Transverse colon (tissue), 4 donors: ENCODE measurements around the gene ITPR2. TPM values are rescaled to one million over a fixed set of nuclear protein-coding genes. Genes with fewer than 3 reads are reported as not detected.
"Not testable (repeated sequence)": the region's sequence is repeated elsewhere in the genome, so short reads cannot be mapped to it uniquely, and the experiment has no call there.

ENCODE experiments used
- DNase-seq: peaks from one replicate; pipeline ENCODE4 v3.0.0-alpha.2; 2019
- H3K27ac ChIP-seq, 4 donors: fragments of 200-600 bp; sonication (generic); 2 replicates each; pipeline ENCODE4 v1.5.1; 2016 to 2018; ENCODE audit warnings: inconsistent platforms in 4 of 4
- H3K27me3 ChIP-seq: fragments of 200-600 bp; sonication (generic); 2 replicates; pipeline ENCODE4 v1.5.1; 2017; ENCODE audit warnings: inconsistent platforms
- H3K36me3 ChIP-seq, 4 donors: fragments of 200-600 bp; sonication (generic); 2 replicates each; pipeline ENCODE4 v1.5.1; 2017 to 2019; ENCODE audit warnings: inconsistent platforms in 4 of 4
- H3K4me1 ChIP-seq, 4 donors: fragments of 200-600 bp; sonication (generic); 2 replicates each; pipeline ENCODE4 v1.5.1; 2017 to 2020; ENCODE audit warnings: inconsistent platforms in 4 of 4
- H3K4me3 ChIP-seq, 4 donors: fragments of 200-600 bp; sonication (generic); 1 replicate in 1 of 4; 2 replicates in 3 of 4; pipeline versions ENCODE4 v1.5.1 to v1.6.1; 2017 to 2019; ENCODE audit warnings: inconsistent platforms in 4 of 4
- H3K9me3 ChIP-seq, 2 donors: fragments of 200-600 bp; sonication (generic); 2 replicates each; pipeline ENCODE4 v1.5.1; 2017 to 2019; ENCODE audit warnings: inconsistent platforms in 2 of 2
- EP300 ChIP-seq: sonication (generic); formaldehyde crosslinking; IDR thresholded peaks from one replicate; pipeline ENCODE4 v1.6.1; 2017; ENCODE audit warnings: antibody characterized with exemption, low read depth
- POLR2A ChIP-seq: fragments of 450-650 bp; IDR thresholded peaks from one replicate; pipeline ENCODE4 v1.6.1; 2016; ENCODE audit warnings: antibody characterized with exemption, mild to moderate bottlenecking, moderate library complexity
- POLR2AphosphoS5 ChIP-seq, 3 donors: sonication (generic); formaldehyde crosslinking; IDR thresholded peaks; one replicate each; pipeline ENCODE4 v1.6.1; 2016; ENCODE audit warnings: antibody characterized with exemption in 3 of 3
- WGBS, 2 donors: methylation state at CpG; one replicate each; pipeline ENCODE4 v1.1.5; 2018; ENCODE audit warnings: low coverage in 1 of 2; 5-methylcytosine and 5-hydroxymethylcytosine counted together
- in situ Hi-C, 4 donors: fragments of 200-750 bp; cut with MboI; loops; one replicate each; pipeline versions ENCODE4 v1.15.0 to v1.15.1; 2017; ENCODE audit warnings: low sequenced_read_pairs in 3 of 4, low pct_ligation_motif_present in 1 of 4, low pct_unique_long_range_greater_than_20kb in 1 of 4
- intact Hi-C: fragments of 100-400 bp; cut with DNase I; formaldehyde crosslinking; loops from one replicate; pipeline ENCODE4 v1.15.1; 2023; ENCODE audit warnings: low total_unique reads
- total RNA-seq, 4 donors: library from RNA; depleted of rRNA; stranded (reverse); fragments of >200 nt; gene quantifications; one replicate each; pipeline ENCODE4 v1.1.0, GENCODE V29; 2016
- TF ChIP-seq, protein P1 (sequence below), 5 experiments: fragments of 200-600 bp in 3 of 5; fragments of 450-650 bp in 2 of 5; sonication (generic) in 3 of 5; IDR thresholded peaks; 1 replicate in 2 of 5; 2 replicates in 3 of 5; pipeline ENCODE4 v1.5.1; 2016 to 2017; ENCODE audit warnings: antibody characterized with exemption in 5 of 5, inconsistent platforms in 3 of 5, mild to moderate bottlenecking in 2 of 5, moderate library complexity in 1 of 5

Gene ITPR2
- total RNA-seq, 4 donors from 2014 or later = 29.8 to 60.5 (median 41.2) TPM

DNA sequence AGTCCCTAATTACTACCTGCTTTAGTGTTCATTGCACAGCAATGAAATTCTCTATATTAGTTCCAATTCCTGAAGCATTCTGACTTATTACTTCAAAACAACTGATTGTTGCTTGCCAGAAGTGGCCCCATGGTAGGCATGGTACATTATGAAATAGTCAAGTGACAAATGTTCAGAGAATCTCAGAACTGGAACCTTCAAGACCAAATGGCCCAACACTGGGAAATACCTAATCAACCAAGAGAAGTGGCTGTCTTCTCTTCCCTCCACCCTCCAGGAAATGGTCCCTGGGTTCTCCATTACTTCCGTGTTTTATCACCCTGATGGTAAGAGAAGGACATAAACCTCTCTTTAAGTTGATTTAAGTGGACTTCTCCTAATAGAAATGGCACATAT, 49.9 kb downstream of the ITPR2 start:
- H3K4me1 ChIP-seq = peaks cover 0 to 14% (median 9%) of the 10 kb centered on the region in 4 donors
- 90% methylated on average over 1 of the region's 1 CpG; no CpG with 5 or more reads in 1 of the 2 donors for WGBS, 2 donors
- no peak for TF ChIP-seq POLR2AphosphoS5 (IDR thresholded peaks at IDR 0.05)
- TF ChIP-seq, protein P1, sequence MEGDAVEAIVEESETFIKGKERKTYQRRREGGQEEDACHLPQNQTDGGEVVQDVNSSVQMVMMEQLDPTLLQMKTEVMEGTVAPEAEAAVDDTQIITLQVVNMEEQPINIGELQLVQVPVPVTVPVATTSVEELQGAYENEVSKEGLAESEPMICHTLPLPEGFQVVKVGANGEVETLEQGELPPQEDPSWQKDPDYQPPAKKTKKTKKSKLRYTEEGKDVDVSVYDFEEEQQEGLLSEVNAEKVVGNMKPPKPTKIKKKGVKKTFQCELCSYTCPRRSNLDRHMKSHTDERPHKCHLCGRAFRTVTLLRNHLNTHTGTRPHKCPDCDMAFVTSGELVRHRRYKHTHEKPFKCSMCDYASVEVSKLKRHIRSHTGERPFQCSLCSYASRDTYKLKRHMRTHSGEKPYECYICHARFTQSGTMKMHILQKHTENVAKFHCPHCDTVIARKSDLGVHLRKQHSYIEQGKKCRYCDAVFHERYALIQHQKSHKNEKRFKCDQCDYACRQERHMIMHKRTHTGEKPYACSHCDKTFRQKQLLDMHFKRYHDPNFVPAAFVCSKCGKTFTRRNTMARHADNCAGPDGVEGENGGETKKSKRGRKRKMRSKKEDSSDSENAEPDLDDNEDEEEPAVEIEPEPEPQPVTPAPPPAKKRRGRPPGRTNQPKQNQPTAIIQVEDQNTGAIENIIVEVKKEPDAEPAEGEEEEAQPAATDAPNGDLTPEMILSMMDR (IDR thresholded peaks at IDR 0.05) = no peak
- TF ChIP-seq EP300 = no peak
- no peak for TF ChIP-seq POLR2A
- H3K9me3 ChIP-seq = no peaks in the 10 kb centered on the region
- H3K4me3 ChIP-seq = no peak overlapping the region
- H3K36me3 ChIP-seq = no peaks in the 10 kb centered on the region
- in situ Hi-C loops (loop anchor here in 1 of 4 donors (25.0 kb wide), 1 partner anchor 96 kb away; no protein-coding TSS in a partner anchor), intact Hi-C loops (no loop called here)
- no peak for DNase-seq
- H3K27me3 ChIP-seq = no peaks in the 10 kb centered on the region
- H3K27ac ChIP-seq = no peak overlapping the region

DNA sequence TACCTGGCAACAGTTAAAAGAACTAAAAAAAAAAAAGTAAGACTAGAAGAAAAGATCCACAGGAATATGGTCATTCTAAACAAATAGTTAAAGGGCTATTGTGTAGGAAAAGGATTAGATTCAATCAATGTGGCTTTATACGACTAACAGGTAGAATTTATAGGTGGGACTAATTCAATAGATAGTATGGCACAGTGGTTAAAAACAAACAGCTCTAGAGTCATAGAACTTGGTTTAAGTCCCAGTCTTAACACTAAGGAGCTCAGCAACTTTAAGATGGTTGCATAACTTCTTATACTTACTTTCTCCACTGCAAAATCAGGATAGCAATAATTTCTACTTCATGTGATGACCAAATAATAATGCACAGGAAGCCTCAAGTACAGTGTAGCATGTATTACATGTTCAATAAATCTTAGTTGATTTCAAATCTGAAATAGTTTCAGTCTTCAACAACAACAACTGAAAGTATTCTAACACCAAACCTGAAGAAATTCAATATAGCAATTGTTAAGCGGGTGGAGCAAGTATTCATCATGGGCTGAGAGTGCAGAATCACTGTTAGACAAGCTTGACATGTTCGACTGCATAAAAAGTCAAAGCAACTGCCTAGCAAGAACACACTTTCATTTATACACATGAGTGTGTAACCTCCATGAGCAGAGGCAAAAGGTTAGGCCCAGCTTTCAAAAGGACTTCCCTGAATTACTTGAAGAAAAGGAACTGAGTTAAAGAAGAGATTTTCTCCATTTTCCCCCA, 50.4 kb downstream of the ITPR2 start:
- DNase-seq = no peak
- peaks cover 0 to 13% (median 8%) of the 10 kb centered on the region in 4 donors for H3K4me1 ChIP-seq
- TF ChIP-seq, protein P1 (IDR thresholded peaks at IDR 0.05) = no peak
- TF ChIP-seq POLR2A = no peak
- no peak for TF ChIP-seq POLR2AphosphoS5 (IDR thresholded peaks at IDR 0.05)
- no peak for TF ChIP-seq EP300
- intact Hi-C loops = no loop called here
- H3K27me3 ChIP-seq = no peaks in the 10 kb centered on the region
- WGBS, 2 donors = 84 to 87% methylated on average over 3 of the region's 3 CpGs
- H3K4me3 ChIP-seq = no peak overlapping the region
- H3K9me3 ChIP-seq = peaks cover 0 to 4% of the 10 kb centered on the region in 2 donors
- no peaks in the 10 kb centered on the region for H3K36me3 ChIP-seq
- H3K27ac ChIP-seq = no peak overlapping the region
- in situ Hi-C loops = loop anchor here in 1 of 4 donors (25.0 kb wide), 1 partner anchor 95 kb away; no protein-coding TSS in a partner anchor

DNA sequence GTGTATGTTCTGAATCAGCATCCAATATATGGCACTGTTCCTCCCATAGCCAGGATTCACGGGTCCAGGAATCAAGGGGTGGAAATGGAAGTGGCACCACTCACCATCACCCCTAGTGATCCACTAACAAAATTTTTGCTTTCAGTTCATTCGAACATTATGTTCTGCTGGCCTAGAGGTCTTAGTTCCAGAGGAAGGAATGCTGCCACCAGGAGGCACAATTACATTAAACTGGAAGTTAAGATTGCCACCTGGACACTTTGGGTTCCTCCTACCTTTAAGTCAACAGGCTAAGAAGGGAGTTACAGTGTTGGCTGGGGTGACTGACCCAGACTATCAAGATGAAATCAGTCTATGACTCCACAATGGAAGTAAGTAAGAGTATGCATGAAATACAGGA, 52.3 kb downstream of the ITPR2 start:
- H3K4me3 ChIP-seq, H3K27ac ChIP-seq, H3K27me3 ChIP-seq, H3K4me1 ChIP-seq, H3K36me3 ChIP-seq, intact Hi-C loops: not testable (repeated sequence)
- whole genome bisulfite sequencing, 2 donors = 89% methylated on average over 2 of the region's 2 CpGs; no CpG with 5 or more reads in 1 of the 2 donors
- in situ Hi-C loops = loop anchor here in 1 of 4 donors (25.0 kb wide), 1 partner anchor 93 kb away; no protein-coding TSS in a partner anchor
- DNase-seq = peak; percentile 15
- H3K9me3 ChIP-seq = peaks cover 0 to 11% of the 10 kb centered on the region in 2 donors
- TF ChIP-seq, protein P1 (IDR thresholded peaks at IDR 0.05) = peak in 3 of 5 experiments; percentile 7 to 40 (median 34)

DNA sequence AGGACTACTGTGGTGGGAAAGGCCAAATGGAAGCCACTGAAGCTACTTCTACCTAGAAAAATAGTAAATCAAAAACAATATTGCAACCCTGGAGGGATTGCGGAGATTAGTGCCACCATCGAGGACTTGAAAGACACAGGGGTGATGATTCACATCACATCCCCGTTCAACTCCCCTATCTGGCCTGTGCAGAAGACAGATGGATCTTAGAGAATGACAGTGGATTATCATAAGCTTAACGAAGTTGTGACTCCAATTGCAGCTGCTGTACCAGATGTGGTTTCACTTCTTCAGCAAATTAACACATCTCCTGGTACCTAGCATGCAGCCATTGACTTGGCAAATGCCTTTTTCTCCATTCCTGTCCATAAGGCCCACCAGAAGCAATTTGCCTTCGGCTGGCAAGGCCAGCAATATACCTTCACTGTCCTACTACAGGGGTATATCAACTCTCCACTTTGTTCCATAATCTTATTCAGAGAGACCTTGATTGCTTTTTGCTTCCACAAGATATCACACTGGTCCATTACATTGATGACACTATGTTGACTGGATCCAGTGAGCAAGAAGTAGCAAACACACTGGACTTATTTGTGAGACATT, 54.7 kb downstream of the ITPR2 start:
- WGBS, 2 donors = 93 to 95% methylated on average over 5 of the region's 5 CpGs
- intact Hi-C loops, H3K4me1 ChIP-seq, H3K4me3 ChIP-seq, H3K27me3 ChIP-seq, H3K27ac ChIP-seq, H3K36me3 ChIP-seq, DNase-seq: not testable (repeated sequence)
- H3K9me3 ChIP-seq = peaks cover 0 to 11% of the 10 kb centered on the region in 2 donors
- in situ Hi-C loops = loop anchor here in 1 of 4 donors (25.0 kb wide), 1 partner anchor 91 kb away; no protein-coding TSS in a partner anchor
